Measurements from ENCODE around the gene PLXDC2.
"Not testable (repeated sequence)": the region's sequence is repeated elsewhere in the genome, so short reads cannot be mapped to it uniquely, and the experiment has no call there.

PLXDC2 gene

GRCh38 chr10:19986591-19986990, 170.4 kb downstream of the PLXDC2 start:
- DNase-seq: no peak

GRCh38 chr10:19987931-19988330, 171.7 kb downstream of the PLXDC2 start:
- DNase-seq: no peak

- no peak for DNase-seq
Observed at GRCh38 chr10:19993714-19994315, 177.6 kb downstream of the PLXDC2 start.

- DNase-seq: no peak
Observed at GRCh38 chr10:19998482-19998881, 182.2 kb downstream of the PLXDC2 start.

GRCh38 chr10:19999431-19999830, 183.2 kb downstream of the PLXDC2 start:
- no peak for DNase-seq

- not testable (repeated sequence) for DNase-seq
Observed at GRCh38 chr10:20002026-20002425, 185.8 kb downstream of the PLXDC2 start.

- no peak for DNase-seq
Observed at GRCh38 chr10:20002657-20003056, 186.4 kb downstream of the PLXDC2 start.

GRCh38 chr10:20004087-20004523, 187.9 kb downstream of the PLXDC2 start:
- DNase-seq: no peak

- DNase-seq: no peak
Observed at GRCh38 chr10:20005638-20006037, 189.4 kb downstream of the PLXDC2 start.

- no peak for DNase-seq
Observed at GRCh38 chr10:20006169-20006870, 190.1 kb downstream of the PLXDC2 start.

GRCh38 chr10:20007426-20007825, 191.2 kb downstream of the PLXDC2 start:
- DNase-seq: no peak

- no peak for DNase-seq
Observed at GRCh38 chr10:20013991-20014750, 197.9 kb downstream of the PLXDC2 start.

- no peak for DNase-seq
Observed at GRCh38 chr10:20017961-20018360, 201.7 kb downstream of the PLXDC2 start.

- no peak for DNase-seq
Observed at GRCh38 chr10:20020677-20021076, 204.4 kb downstream of the PLXDC2 start.

GRCh38 chr10:20029523-20029922, 213.3 kb downstream of the PLXDC2 start:
- no peak for DNase-seq

GRCh38 chr10:20033476-20033875, 217.2 kb downstream of the PLXDC2 start:
- DNase-seq: no peak

- DNase-seq: no peak
Observed at GRCh38 chr10:20034732-20035131, 218.5 kb downstream of the PLXDC2 start.

- no peak for DNase-seq
Observed at GRCh38 chr10:20040012-20040411, 223.8 kb downstream of the PLXDC2 start.

- no peak for DNase-seq
Observed at GRCh38 chr10:20041931-20042330, 225.7 kb downstream of the PLXDC2 start.

- DNase-seq: not testable (repeated sequence)
Observed at GRCh38 chr10:20045100-20045499, 228.9 kb downstream of the PLXDC2 start.

- DNase-seq: no peak
Observed at GRCh38 chr10:20048161-20048560, 231.9 kb downstream of the PLXDC2 start.

- no peak for DNase-seq
Observed at GRCh38 chr10:20058135-20058534, 241.9 kb downstream of the PLXDC2 start.

- no peak for DNase-seq
Observed at GRCh38 chr10:20059084-20059835, 243.0 kb downstream of the PLXDC2 start.
